ENCODE measurements around the gene COPG2. TPM values are rescaled to one million over a fixed set of nuclear protein-coding genes. Genes with fewer than 3 reads are reported as not detected.

The COPG2 gene
- total and polyA plus RNA-seq, 2 of the 4 experiments (the other 2 are of a cell fraction) = 18.1 to 50.0 TPM

- TF ChIP-seq SMC3 (IDR thresholded peaks at IDR 0.05; ENCODE audit: low read depth, low read length) (no peak), MAFK (IDR thresholded peaks at IDR 0.05; ENCODE audit: low read depth, low read length) (no peak), FOS (IDR thresholded peaks at IDR 0.05; ENCODE audit: low read depth, low read length) (no peak), RCOR1 (IDR thresholded peaks at IDR 0.05; ENCODE audit: insufficient replicate concordance, low read length) (no peak), BHLHE40 (IDR thresholded peaks at IDR 0.05; ENCODE audit: low read depth, low read length) (no peak), POLR2A (IDR thresholded peaks at IDR 0.05; ENCODE audit: low read depth, low read length) (peak; percentile 19; the same call in 1 of the 2 replicates), MAZ (IDR thresholded peaks at IDR 0.05; ENCODE audit: borderline replicate concordance, low read depth, low read length) (peak; percentile 45; the same call in 1 of the 2 replicates)
These were observed at the start of gene COPG2 (continued) for GRCh38 chr7:130668258-130669084.
